PFSK-1 (cell line): ENCODE data around the gene AUTS2.

Experiments
- FOXP2 ChIP-seq: optimal IDR thresholded peaks from 2 replicates; pipeline ENCODE3; 2011; ENCODE audit warnings: borderline replicate concordance, control low read depth, inconsistent platforms; ENCODE audit not compliant: insufficient read depth; ENCODE audit errors: extremely low read length, extremely low read depth
- POLR2AphosphoS5 ChIP-seq: IDR thresholded peaks from 2 replicates; pipeline ENCODE4 v1.6.1; 2012; ENCODE audit warnings: low read depth, mild to moderate bottlenecking, control low read depth, low read length, moderate library complexity
- SIN3A ChIP-seq: IDR thresholded peaks from 2 replicates; pipeline ENCODE4 v1.6.1; 2012; ENCODE audit warnings: mild to moderate bottlenecking, low read length, moderate library complexity, borderline replicate concordance; ENCODE audit not compliant: insufficient read depth
- TAF1 ChIP-seq: IDR thresholded peaks from 2 replicates; pipeline ENCODE4 v1.6.1; 2012; ENCODE audit warnings: low read length, control low read depth, borderline replicate concordance; ENCODE audit not compliant: insufficient read depth
- TF ChIP-seq, protein P1 (sequence below), 2 experiments: IDR thresholded peaks; 2 replicates each; pipeline versions ENCODE4 v1.6.1 to v1.8.0; 2011 to 2012; ENCODE audit warnings: low read depth in 2 of 2, low read length in 2 of 2, control low read depth in 1 of 2, inconsistent platforms in 1 of 2, mild to moderate bottlenecking in 1 of 2, moderate library complexity in 1 of 2; ENCODE audit not compliant: insufficient read depth in 1 of 2

DNA sequence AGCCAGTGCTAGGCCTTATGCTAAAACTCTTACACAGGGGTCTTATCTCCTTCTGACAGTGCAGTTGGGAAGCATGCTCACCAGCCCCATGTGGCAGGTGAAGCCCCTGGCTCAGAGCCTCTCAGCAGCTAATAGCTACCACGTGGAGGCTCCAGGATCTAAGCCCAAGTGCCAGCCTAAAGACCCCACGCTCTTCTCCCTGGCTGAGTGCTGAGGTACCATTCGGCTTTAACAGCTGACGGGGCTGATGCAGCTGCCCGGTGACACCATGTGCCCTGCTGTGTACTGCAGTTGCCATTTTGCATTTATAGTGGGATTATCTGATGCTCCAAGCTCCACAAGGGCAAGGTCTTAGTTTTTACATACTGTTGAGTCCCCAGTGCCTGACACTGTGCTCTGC, 1017.9 kb downstream of the AUTS2 start:
- TF ChIP-seq, protein P1, sequence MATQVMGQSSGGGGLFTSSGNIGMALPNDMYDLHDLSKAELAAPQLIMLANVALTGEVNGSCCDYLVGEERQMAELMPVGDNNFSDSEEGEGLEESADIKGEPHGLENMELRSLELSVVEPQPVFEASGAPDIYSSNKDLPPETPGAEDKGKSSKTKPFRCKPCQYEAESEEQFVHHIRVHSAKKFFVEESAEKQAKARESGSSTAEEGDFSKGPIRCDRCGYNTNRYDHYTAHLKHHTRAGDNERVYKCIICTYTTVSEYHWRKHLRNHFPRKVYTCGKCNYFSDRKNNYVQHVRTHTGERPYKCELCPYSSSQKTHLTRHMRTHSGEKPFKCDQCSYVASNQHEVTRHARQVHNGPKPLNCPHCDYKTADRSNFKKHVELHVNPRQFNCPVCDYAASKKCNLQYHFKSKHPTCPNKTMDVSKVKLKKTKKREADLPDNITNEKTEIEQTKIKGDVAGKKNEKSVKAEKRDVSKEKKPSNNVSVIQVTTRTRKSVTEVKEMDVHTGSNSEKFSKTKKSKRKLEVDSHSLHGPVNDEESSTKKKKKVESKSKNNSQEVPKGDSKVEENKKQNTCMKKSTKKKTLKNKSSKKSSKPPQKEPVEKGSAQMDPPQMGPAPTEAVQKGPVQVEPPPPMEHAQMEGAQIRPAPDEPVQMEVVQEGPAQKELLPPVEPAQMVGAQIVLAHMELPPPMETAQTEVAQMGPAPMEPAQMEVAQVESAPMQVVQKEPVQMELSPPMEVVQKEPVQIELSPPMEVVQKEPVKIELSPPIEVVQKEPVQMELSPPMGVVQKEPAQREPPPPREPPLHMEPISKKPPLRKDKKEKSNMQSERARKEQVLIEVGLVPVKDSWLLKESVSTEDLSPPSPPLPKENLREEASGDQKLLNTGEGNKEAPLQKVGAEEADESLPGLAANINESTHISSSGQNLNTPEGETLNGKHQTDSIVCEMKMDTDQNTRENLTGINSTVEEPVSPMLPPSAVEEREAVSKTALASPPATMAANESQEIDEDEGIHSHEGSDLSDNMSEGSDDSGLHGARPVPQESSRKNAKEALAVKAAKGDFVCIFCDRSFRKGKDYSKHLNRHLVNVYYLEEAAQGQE (IDR thresholded peaks at IDR 0.05; ENCODE audit: insufficient read depth in 1 of 2, low read depth in 2 of 2, low read length in 2 of 2), result no peak
- TF ChIP-seq TAF1 (no peak), POLR2AphosphoS5 (no peak), SIN3A (no peak), FOXP2 (no peak)
